ENCODE results near the gene ORAI1. TPM values are rescaled to one million over a fixed set of nuclear protein-coding genes. Genes with fewer than 3 reads are reported as not detected.

ORAI1 gene
- total RNA-seq, 1 experiment from 2014 or later = 31.4 TPM

- Histone ChIP-seq H3K4me3 (ENCODE audit: low read length) (no peak overlapping the region), H3K9me3 (ENCODE audit: low read length) (no peaks in the 10 kb centered on the region), H3K27me3 (ENCODE audit: low read length) (no peaks in the 10 kb centered on the region), H3K27ac (ENCODE audit: low read length) (no peak overlapping the region), H3K9ac (ENCODE audit: low read length) (no peak overlapping the region), H3F3A (ENCODE audit: low read length, unreplicated experiment) (no peaks in the 10 kb centered on the region), H3K4me1 (ENCODE audit: insufficient read depth, low read length) (no peaks in the 10 kb centered on the region), H3K36me3 (ENCODE audit: low read depth, low read length) (no peaks in the 10 kb centered on the region), H3K4me2 (ENCODE audit: low read length) (no peak overlapping the region), H4K20me1 (ENCODE audit: low read length) (no peaks in the 10 kb centered on the region), H2AFZ (ENCODE audit: low read length) (no peak overlapping the region), H3K79me2 (ENCODE audit: low read length) (no peaks in the 10 kb centered on the region), H3K9me2 (replicated peaks; ENCODE audit: low read length) (no peaks in the 10 kb centered on the region)
- CTCF ChIA-PET = no interaction called here
- intact Hi-C loops (cut with micrococcal nuclease) = no loop called here
- DNase-seq (no peak), ATAC-seq (no peak)
- POLR2A ChIA-PET (ENCODE audit: unreplicated experiment) = no interaction called here
- BruUV-seq (replicated peaks) = no TSS peak
- no peak for TF ChIP-seq EZH2 (IDR thresholded peaks at IDR 0.05; ENCODE audit: low read length, unreplicated experiment)
- no peak for TF ChIP-seq CTCF (conservative IDR thresholded peaks at IDR 0.05; ENCODE audit: low read depth, low read length)
- TF ChIP-seq EZH2phosphoT487 (IDR thresholded peaks at IDR 0.05; ENCODE audit: borderline replicate concordance, low read length) = no peak
These were observed 22.7 kb upstream of the ORAI1 start for GRCh38 chr12:121603581-121603980.

GRCh38 chr12:121608301-121608700 is 18.0 kb upstream of the ORAI1 start:
- intact Hi-C loops (cut with micrococcal nuclease) = no loop called here
- no TSS peak for BruUV-seq (replicated peaks)

More at GRCh38 chr12:121608301-121608700, 18.0 kb upstream of the ORAI1 start:
- ATAC-seq (no peak), DNase-seq (no peak)
- H3K9me2 ChIP-seq (replicated peaks; ENCODE audit: low read length) = no peaks in the 10 kb centered on the region
- H3K27me3 ChIP-seq (ENCODE audit: low read length) = no peaks in the 10 kb centered on the region
- POLR2A ChIA-PET (ENCODE audit: unreplicated experiment) = no interaction called here
- H3K4me1 ChIP-seq (ENCODE audit: insufficient read depth, low read length) = no peaks in the 10 kb centered on the region; the same call in 1 of the 2 replicates
- H3F3A ChIP-seq (ENCODE audit: low read length, unreplicated experiment) = no peaks in the 10 kb centered on the region
- no peaks in the 10 kb centered on the region for H3K36me3 ChIP-seq (ENCODE audit: low read depth, low read length)
- no peak overlapping the region for H3K9ac ChIP-seq (ENCODE audit: low read length)
- H2AFZ ChIP-seq (ENCODE audit: low read length) = no peak overlapping the region
- no peaks in the 10 kb centered on the region for H3K79me2 ChIP-seq (ENCODE audit: low read length)
- no peak overlapping the region for H3K4me2 ChIP-seq (ENCODE audit: low read length)
- H3K9me3 ChIP-seq (ENCODE audit: low read length) = no peaks in the 10 kb centered on the region
- CTCF ChIA-PET = no interaction called here
- no peak overlapping the region for H3K27ac ChIP-seq (ENCODE audit: low read length)
- no peak overlapping the region for H3K4me3 ChIP-seq (ENCODE audit: low read length)
- no peaks in the 10 kb centered on the region for H4K20me1 ChIP-seq (ENCODE audit: low read length)
- TF ChIP-seq EZH2phosphoT487 (IDR thresholded peaks at IDR 0.05; ENCODE audit: borderline replicate concordance, low read length) (no peak), CTCF (conservative IDR thresholded peaks at IDR 0.05; ENCODE audit: low read depth, low read length) (no peak), EZH2 (IDR thresholded peaks at IDR 0.05; ENCODE audit: low read length, unreplicated experiment) (no peak)

Data from PC-3 (cell line).